Type B pancreatic cell (in vitro differentiated cells): Measurements from ENCODE around the gene ARFGAP1. TPM values are rescaled to one million over a fixed set of nuclear protein-coding genes. Genes with fewer than 3 reads are reported as not detected.

ENCODE experiments used
- DNase-seq: peaks from one replicate; pipeline ENCODE4 v3.0.0; 2021; ENCODE audit warnings: mixed read lengths; ENCODE audit not compliant: unreplicated experiment; ENCODE audit errors: extremely low spot score
- H3K27ac Mint-ChIP-seq: 2 replicates; pipeline ENCODE4 v1.8.0; 2021; ENCODE audit warnings: mild to moderate bottlenecking, mixed read lengths
- H3K27me3 Mint-ChIP-seq: 2 replicates; pipeline ENCODE4 v1.8.0; 2021; ENCODE audit warnings: mixed read lengths
- H3K36me3 Mint-ChIP-seq: 2 replicates; pipeline ENCODE4 v1.8.0; 2021; ENCODE audit warnings: mixed read lengths
- H3K4me1 Mint-ChIP-seq: one replicate; pipeline ENCODE4 v1.8.0; 2021; ENCODE audit warnings: mixed read lengths; ENCODE audit not compliant: unreplicated experiment
- H3K4me3 Mint-ChIP-seq: 2 replicates; pipeline ENCODE4 v1.8.0; 2021; ENCODE audit warnings: mild to moderate bottlenecking, mixed read lengths
- H3K9me3 Mint-ChIP-seq: 2 replicates; pipeline ENCODE4 v1.8.0; 2021; ENCODE audit warnings: mixed read lengths
- CTCF ChIP-seq: fragments of 200-600 bp; sonication (generic); conservative IDR thresholded peaks from 2 replicates; pipeline ENCODE4 v1.5.0; 2021; ENCODE audit warnings: antibody characterized with exemption, mild to moderate bottlenecking
- total RNA-seq: library from RNA; stranded (reverse); gene quantifications from 2 replicates; pipeline ENCODE4 v1.2.1, GENCODE V29; 2021; ENCODE audit warnings: low replicate concordance

Gene ARFGAP1
- total RNA-seq, 1 donor from 2014 or later: 132 TPM

GRCh38 chr20:63233061-63233344 is 39.6 kb upstream of the ARFGAP1 start:
- Mint-ChIP-seq H3K4me1 (peaks cover 25% of the 10 kb centered on the region), H3K36me3 (no peaks in the 10 kb centered on the region), H3K27ac (no peak overlapping the region), H3K9me3 (no peaks in the 10 kb centered on the region), H3K27me3 (peaks cover 16% of the 10 kb centered on the region), H3K4me3 (no peak overlapping the region)
- TF ChIP-seq CTCF: no peak
- DNase-seq: no peak

DNA sequence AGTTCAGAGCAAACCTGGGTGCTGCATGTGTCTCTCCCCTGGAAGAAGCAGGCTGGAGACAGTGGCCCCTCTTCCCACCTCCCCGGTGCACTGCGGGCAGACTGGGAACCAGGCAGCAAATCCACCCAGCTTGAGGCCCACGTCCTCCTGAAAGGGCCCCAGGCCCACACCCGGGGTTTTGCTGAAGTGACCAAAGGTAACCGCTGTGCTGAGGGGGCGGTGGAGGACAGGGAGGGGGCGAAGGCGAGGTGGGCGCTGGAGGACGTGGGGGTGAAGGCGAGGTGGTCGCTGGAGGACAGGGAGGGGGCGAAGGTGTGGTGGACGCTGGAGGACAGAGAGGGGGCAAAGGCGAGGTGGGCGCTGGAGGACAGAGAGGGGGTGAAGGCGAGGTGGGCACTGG is 38.7 kb upstream of the ARFGAP1 start:
- Mint-ChIP-seq H3K36me3 (no peaks in the 10 kb centered on the region), H3K27ac (no peak overlapping the region), H3K9me3 (no peaks in the 10 kb centered on the region), H3K27me3 (peaks cover 16% of the 10 kb centered on the region), H3K4me1 (peaks cover 25% of the 10 kb centered on the region), H3K4me3 (no peak overlapping the region)
- DNase-seq: no peak
- TF ChIP-seq CTCF: no peak

- Mint-ChIP-seq H3K27ac (no peak overlapping the region), H3K9me3 (no peaks in the 10 kb centered on the region), H3K4me3 (no peak overlapping the region)
These were observed 37.8 kb upstream of the ARFGAP1 start for GRCh38 chr20:63234693-63235398.

DNA sequence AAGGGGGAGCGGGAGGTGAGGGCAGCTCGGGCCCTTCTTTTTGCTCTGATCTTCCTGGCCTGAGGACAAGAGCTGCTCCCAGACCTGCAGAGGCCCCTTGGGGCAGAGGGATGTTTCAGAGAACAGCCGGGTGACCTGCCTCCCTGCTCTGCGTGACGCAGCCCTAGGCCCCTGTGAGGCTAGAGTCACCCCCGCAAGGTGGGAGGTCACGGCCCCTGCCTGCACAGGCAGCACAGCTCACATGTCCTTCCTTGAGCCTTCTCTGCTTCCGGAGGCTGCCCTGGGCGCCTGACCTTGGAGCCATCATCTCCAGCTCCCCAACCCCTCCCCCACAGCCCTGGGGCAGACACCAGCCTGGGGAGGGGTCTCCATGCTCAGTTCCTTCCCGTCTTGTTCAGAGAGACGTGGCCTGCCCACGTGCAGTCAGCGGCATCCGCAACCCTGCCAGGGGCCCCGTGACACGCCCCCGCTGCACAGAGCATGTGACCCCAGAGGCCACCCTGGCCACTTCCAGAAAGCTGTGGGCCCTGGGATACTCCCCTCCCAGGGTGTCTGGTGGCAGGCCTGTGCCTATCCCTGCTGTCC is 37.1 kb upstream of the ARFGAP1 start, which contains the start of gene BIRC7:
Gene BIRC7 (plus strand): TSS at position 507 of the 585 bp plus-strand sequence. CDS start 192 bp downstream, outside the sequence.
- TF ChIP-seq CTCF: no peak
- Mint-ChIP-seq H3K4me1 (peaks cover 16% of the 10 kb centered on the region), H3K27me3 (peaks cover 11% of the 10 kb centered on the region), H3K9me3 (no peaks in the 10 kb centered on the region), H3K36me3 (no peaks in the 10 kb centered on the region), H3K27ac (no peak within 1 kb of the TSS), H3K4me3 (no peak within 1 kb of the TSS)
- no peak for DNase-seq

More at GRCh38 chr20:63234693-63235398, 37.8 kb upstream of the ARFGAP1 start:
- Mint-ChIP-seq H3K4me1 (peaks cover 22% of the 10 kb centered on the region), H3K27me3 (peaks cover 16% of the 10 kb centered on the region), H3K36me3 (no peaks in the 10 kb centered on the region)
- TF ChIP-seq CTCF: peak; percentile 69
- DNase-seq: no peak

DNA sequence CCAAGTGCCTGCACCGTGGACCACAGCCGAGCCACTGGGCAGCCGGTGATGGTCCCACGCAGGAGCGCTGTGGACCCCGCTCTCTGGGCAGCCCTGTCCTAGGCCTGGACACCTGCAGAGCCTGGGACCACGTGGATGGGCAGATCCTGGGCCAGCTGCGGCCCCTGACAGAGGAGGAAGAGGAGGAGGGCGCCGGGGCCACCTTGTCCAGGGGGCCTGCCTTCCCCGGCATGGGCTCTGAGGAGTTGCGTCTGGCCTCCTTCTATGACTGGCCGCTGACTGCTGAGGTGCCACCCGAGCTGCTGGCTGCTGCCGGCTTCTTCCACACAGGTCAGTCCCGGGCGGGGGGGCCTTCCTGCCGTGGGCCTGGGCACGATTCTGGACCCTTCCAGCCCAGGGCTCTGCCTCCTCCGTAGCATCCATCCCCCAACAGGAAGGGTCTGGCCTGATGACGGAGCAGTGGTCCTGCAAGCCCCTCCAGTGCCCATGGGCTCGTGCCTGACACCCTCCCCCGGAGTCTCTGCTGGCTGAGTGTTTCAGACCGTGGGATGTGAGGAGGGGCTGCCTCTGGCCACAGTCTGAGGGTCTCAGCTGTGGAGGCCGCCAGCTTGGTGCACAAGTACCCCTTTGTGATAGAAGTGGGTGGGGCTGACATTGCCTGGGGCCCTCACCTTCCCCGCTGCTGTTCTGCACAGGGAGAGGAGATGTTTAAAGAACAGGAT is 36.3 kb upstream of the ARFGAP1 start:
- DNase-seq: no peak
- Mint-ChIP-seq H3K27me3 (peaks cover 6% of the 10 kb centered on the region), H3K4me3 (no peak overlapping the region), H3K36me3 (no peaks in the 10 kb centered on the region), H3K27ac (no peak overlapping the region), H3K9me3 (no peaks in the 10 kb centered on the region), H3K4me1 (peaks cover 9% of the 10 kb centered on the region)
- no peak for TF ChIP-seq CTCF
